Measurements from ENCODE around the gene LAMC2. TPM values are rescaled to one million over a fixed set of nuclear protein-coding genes. Genes with fewer than 3 reads are reported as not detected.
A peak's percentile ranks its signal among the peaks of the same experiment; 100 is the strongest.

LAMC2 gene
- total RNA-seq, 2 donors from 2014 or later = 1.7 to 2.9 TPM

DNA sequence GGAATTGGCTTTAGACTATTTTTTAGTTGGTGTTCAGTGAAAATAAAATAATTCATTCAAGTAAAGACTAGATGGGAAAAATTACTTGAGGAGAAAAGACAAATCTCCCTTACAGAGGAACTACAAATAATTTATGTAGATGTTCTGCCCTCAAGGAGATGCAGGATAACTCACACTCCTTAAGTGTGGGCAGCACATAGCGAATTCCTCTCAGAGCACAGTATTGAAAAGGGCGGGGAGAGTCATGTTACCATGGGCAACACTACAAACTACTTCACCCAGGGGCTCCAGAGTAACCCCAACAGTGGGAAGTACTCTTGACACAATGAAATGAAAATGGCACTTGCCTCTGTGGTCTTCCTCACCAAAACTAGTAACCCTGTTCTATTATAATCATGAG, 20.6 kb upstream of the LAMC2 start:
- DNase-seq (ENCODE audit: low spot score) = no peak
- intact Hi-C loops (cut with DNase I) = no loop called here

DNA sequence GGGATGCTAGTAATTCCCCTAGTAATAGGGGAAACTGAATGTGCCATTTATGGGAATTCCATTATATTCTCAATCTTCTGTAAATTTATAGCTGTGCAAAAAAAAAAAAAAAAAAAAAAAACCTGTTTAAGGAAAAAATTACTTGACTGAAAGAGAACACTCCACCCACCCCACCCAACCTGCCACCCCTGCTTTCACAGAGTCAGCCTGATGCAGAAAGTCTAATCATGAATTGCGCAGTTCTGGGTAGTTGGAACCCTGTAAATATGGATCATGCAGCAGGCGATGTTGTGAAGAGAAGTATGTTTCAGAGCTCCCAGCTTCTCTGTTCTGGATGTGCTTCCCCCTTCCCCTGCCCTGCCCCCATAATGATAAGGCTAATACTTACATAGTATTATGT, 19.6 kb upstream of the LAMC2 start:
- no peak for DNase-seq (ENCODE audit: low spot score)
- intact Hi-C loops (cut with DNase I) = no loop called here

DNA sequence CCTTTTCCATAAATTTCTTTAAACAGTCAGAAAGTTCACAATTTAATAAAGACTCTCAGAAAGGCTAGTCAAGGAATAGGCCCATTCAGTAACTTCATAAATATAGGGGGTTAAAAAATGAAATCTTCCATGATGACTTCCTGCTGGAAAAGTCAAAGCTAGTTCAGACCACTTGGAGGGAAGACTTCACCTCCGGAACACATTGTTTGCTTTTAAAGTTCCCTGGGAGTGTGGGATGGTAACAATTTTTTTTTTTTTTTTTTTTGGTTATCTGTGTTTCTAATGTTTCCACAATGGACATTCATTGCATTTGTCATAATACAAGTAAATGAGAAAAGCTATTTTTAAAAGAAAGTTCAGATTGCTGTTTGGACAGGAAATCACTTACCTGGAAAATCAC, 18.4 kb upstream of the LAMC2 start:
- intact Hi-C loops (cut with DNase I) = no loop called here
- no peak for DNase-seq (ENCODE audit: low spot score)

DNA sequence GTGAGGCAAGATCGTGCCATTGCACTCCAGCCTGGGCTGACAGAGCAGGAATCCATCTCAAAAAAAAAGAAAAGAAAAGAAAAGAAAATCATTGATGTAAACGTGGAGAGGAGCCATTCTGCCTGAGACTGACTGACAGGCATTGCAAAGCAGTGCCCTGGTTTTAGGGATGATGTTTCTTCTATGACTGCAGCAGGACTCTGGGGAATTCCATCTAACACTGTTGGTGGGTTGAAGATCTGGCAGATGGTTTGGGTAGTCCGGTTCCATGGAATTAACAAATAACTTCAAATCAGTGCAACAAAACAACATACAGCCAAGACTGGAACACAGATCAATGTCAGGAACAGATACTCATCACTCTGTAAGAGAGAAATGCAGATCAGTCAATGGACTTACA, 17.8 kb upstream of the LAMC2 start:
- DNase-seq (ENCODE audit: low spot score) = no peak

DNA sequence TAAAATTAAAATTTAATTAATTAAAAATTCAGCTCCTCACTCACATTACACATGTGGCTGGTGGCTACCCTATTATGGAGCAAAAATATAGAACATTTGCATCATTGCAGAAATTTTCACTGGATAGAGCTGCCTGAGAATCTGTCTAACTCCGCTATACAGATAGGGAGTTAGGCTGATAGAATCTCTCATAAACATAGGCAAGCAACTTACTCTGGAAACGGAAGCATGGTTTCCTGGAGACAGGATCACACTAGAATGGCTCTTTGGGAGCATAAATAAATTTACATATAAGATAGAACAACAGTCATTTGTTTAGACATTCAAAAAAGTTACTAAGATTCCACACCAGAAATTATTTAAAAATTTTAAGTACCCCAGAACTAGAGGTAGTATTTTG, 12.2 kb upstream of the LAMC2 start:
- intact Hi-C loops (cut with DNase I) = no loop called here
- DNase-seq (ENCODE audit: low spot score) = no peak

More for the DNA sequence above, 17.8 kb upstream of the LAMC2 start:
- intact Hi-C loops (cut with DNase I) = no loop called here

DNA sequence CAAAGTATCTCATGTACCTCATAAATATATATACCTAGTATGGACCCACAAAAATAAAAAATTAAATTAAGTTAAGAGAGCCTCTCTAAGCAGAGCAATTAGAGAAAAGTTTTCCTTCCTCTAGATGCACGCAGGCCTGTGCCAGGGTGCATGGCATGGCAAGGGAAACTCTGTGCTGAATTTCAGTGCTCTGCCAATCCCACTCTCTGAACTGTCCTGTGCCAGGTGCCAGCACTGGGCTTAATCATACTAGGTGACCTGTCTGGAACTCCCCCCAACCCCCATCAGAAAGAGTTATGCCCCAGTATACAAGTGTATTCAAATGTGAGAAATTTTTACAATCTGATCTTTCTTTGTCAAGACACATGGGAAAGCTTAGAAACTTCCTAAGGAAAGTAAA, 10.4 kb upstream of the LAMC2 start:
- no peak for DNase-seq (ENCODE audit: low spot score)
- intact Hi-C loops (cut with DNase I) = no loop called here

DNA sequence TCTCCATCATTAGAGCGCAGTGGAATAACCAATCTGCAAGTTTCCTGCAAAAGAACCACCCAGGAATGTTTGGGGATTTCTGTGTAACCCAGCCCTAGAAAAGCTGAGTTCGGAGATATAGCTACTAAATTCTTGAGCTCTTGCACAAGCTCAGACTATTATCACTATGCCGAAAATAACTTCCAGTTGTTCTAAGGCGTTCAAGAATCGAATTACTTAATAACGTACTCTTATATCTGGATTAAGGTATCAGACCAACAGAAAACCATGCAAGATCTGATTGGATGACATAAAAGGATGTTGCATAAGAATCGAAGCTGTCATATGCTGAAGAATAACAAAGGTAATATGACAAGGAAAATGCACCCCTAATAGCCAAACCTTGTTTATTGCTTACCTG, 7.5 kb upstream of the LAMC2 start:
- intact Hi-C loops (cut with DNase I) = no loop called here
- DNase-seq (ENCODE audit: low spot score) = no peak

DNA sequence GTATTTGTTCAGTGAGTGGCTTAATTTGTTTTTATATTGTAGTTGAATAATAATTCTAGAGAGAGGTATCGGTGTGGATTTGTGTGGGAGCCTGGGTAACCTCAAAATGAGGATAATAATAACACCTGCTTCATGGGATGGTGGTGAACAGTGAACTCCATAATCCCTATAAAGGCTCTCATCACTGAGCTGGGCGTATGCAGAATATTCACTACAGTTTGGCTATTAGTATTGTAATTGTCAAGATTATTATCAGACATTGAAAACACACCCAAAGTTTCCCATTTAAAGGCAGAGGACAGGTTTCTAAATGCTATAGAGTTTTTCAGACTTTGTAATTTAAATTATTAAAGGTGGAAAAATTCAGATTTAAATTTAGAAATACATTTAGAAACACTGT, 7.0 kb upstream of the LAMC2 start:
- DNase-seq (ENCODE audit: low spot score) = no peak
- intact Hi-C loops (cut with DNase I) = loop anchor here in 1 of 2 donors (1.0 kb wide), 1 partner anchor 25 kb away; no protein-coding TSS in a partner anchor

DNA sequence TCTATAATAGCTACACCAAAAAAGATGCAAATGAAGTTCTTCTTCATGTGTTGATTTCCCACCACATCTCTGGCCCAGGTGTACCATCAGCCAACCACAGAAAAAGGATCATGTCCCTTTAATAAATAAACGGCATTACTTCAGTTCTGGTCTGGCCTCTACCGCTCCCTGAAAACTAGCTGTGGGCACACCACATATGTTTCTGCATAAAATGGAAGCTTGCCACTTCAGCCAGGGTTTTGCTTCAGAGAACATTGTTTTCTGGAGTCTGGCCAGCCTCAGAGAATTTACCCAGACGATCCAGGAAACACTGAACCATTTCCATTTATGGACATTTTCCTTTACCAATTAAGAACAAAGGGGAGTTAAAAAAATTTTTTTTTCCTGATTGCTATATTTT, 5.8 kb upstream of the LAMC2 start:
- intact Hi-C loops (cut with DNase I) = no loop called here
- no peak for DNase-seq (ENCODE audit: low spot score)

DNA sequence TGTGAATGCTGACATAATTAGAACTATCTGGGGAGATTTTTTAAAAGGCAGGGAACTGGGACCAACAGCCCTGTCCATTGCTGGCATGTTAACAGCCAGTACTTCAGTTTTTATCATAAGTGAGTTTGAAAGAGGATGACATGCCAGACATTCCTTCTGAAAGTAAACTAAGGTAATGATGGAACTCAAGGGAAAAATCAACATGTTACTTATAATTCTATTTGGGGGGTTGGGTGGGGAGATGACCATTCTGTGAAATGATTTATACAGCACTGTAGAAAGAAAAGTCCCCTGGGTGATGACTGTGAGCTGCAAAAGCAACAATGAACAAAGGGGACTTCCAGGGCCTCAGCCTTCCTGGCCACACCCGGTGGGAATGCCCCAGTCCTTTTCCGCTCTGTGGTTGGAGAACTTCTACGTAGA, 5.4 kb upstream of the LAMC2 start:
- peak; percentile 86 for DNase-seq (ENCODE audit: low spot score)
- intact Hi-C loops (cut with DNase I) = no loop called here

DNA sequence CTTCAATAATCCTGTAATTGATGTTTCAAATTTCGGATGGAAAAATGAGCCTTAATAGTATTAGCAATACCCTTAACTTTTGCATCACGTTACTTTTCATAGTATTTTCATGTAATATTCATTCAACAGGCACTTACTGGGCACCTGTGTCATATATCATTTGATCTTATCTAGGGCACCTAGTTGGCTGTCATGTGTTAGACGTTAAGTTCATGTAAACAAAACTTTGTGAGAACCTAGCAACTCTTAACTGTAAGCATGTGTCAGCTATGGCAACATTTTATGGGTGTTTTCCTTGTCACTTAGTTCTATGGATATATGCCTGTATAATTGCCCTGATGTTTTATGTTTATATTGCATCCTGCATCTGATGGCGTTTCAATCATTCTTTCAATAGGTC, 777 bp downstream of the LAMC2 start:
- intact Hi-C loops (cut with DNase I) = no loop called here
- no peak for DNase-seq (ENCODE audit: low spot score)

DNA sequence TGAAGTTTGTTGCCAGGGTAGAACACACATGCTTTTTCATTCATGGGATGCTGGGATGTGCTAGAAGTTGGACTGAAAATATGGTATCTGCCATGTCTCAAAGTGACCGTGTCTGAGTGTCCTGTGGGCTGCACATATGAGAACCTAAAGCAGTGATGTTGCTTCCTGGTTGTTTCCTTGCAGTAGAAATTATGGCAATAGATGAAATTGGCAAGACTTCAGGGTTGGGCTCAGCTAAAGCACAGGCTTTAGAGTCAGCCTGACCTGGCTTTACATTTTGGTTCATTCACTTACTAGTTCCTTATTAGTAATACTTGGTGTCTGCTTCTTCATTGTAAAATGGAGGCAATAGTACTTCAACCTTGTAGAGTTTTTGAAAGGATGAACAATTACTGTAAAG, 2.2 kb downstream of the LAMC2 start:
- DNase-seq (ENCODE audit: low spot score) = no peak
- intact Hi-C loops (cut with DNase I) = no loop called here

DNA sequence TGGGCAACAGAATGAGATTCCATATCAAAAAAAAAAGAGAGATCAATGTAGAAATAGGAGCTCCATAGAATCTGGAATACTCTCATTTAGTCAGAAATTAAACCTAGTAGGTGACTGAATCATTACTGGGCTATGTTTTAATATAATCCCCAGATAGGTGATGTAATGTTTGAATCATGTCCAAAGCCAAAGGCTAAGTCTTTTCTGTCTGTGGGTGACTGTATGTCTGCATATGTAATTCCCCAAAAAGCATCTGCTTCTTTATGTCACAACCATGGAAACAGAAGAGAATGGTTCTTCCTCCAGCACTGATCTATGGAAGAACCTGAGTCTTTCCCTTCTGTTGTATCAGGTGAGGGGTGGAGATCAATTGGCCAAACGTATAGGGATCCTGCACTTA, 5.8 kb downstream of the LAMC2 start:
- no peak for DNase-seq (ENCODE audit: low spot score)
- intact Hi-C loops (cut with DNase I) = loop anchor here in 1 of 2 donors (2.0 kb wide), 1 partner anchor 75 kb away; no protein-coding TSS in a partner anchor

DNA sequence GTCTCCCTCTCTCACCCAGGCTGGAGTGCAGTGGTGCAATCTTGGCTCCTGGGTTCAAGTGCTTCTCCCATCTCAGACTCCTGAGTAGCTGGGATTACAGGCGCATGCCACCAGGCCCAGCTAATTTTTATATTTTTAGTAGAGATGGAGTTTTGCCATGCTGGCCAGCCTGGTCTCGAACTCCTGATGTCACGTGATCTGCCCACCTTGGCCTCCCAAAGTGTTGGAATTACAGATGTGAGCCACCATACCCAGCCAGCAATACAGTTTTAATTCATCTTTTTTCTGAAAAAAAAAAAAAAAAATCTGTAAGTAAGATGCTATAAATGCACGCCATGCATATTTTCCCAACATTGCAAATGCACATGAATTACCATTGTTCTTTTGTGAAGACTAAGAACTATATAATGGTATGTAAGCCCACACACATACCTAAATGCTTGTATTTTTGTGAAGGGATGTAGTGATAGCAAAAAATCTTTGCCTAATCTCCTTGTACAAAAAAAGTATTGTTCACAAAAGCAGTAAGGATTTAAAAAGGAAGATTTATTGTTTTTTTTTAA, 8.0 kb downstream of the LAMC2 start:
- intact Hi-C loops (cut with DNase I) = loop anchor here in 1 of 2 donors (2.0 kb wide), 1 partner anchor 73 kb away; no protein-coding TSS in a partner anchor
- DNase-seq (ENCODE audit: low spot score) = no peak

DNA sequence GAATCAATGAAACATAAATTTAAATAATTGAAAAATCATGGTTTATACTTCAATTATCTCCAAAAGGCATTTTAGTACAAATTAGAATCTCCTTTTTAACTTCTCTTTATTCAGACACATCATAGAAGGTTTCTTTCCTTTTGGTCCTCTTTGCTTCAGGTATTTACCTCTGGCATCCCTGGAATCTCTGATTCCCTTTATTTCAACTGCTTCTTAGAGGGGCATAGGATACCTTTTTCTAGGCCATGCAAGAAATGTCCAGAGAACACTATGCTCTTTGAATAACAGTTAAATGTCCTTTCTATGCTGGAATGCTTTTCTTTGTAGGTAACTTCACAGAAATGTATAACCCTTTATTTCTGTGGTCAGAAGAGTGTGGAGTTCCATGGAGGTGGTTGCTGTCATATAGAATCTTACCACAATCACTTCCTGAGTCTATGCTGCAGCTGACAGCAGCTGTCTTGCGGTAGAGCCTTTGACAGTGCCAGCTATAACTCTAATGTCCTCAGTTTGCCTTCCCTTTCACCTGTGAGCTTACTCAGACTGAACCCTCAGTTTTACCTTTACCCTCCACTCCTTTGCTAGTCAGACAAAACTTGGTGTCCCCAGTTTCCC, 8.6 kb downstream of the LAMC2 start:
- DNase-seq (ENCODE audit: low spot score) = no peak
- intact Hi-C loops (cut with DNase I) = no loop called here

DNA sequence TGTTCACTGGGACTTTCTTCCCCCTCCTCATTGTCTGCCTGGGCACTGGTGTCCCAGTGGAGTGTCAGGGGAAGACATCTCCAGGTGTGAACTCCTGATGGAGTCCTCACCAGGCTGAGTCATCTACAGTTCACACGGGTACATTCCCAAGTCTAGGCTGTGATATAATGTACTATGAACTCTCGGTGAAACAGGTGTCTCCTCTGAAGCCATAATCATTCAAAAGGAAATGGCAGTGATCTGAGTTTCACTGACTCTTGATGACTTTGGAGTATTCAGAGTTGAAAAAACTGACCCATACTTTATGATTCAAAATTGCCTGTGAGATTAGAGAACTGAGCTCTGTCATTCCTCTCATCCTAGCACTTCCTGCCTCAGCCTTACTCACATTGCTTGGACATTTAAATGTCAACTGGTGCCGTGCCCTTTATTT, 9.1 kb downstream of the LAMC2 start:
- intact Hi-C loops (cut with DNase I) = no loop called here

DNA sequence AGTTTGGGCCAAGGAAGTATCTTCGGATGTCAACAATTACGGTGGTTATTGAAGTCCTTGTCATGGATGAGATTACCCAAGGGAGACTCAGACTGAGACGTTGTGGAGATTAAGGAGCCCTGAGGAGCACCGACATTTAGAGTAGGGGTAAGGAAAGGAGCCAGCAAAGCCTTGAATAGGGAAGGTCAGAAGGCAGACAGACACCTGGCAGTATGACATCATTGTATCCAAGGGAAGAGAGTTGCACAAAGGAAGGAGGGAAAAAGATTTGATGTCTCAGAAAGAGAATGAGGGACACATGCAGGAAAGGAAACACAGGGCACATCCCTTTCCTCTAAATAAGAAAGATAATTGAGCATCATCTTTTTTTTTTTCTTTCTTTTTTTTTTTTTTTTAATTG, 11.7 kb downstream of the LAMC2 start:
- intact Hi-C loops (cut with DNase I) = no loop called here
- no peak for DNase-seq (ENCODE audit: low spot score)

More for the DNA sequence above, 9.1 kb downstream of the LAMC2 start:
- DNase-seq (ENCODE audit: low spot score) = no peak

DNA sequence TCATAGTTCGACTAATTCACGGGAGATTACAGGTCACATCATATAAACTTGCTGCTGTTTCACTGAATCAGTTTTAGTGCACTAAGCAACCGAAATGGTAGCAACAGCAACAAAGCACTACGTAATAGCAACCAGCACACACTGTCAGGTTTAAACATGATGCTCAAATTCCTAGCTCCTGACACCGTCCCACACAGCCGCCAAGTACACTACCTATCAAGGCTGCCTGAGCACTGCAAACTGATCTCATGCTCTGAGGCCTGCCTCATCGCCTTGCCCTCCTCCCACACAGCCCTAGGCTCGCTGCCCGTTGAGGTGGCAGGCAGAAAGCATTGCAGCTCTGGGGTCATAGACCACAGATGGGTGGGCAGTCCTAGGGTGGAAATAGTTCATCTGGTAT, 12.4 kb downstream of the LAMC2 start:
- no peak for DNase-seq (ENCODE audit: low spot score)

DNA sequence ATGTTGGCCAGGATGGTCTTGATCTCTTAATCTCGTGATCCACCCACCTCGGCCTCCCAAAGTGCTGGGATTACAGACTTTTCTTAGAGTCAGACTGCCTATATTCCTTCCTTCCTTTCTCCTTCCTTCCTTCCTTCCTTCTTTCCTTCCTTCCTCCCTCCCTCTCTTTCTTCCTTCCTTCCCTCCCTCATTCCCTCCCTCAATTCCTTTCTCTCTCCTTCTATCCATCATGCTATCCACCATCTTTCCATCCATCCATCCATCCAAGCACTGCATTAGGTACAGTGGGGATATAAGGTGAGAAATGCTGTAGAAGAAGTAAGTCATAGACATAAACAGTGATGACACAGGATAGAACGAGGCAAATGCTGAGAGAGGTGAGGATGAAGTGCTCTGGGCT, 13.2 kb downstream of the LAMC2 start:
- intact Hi-C loops (cut with DNase I) = no loop called here
- no peak for DNase-seq (ENCODE audit: low spot score)

More for the DNA sequence above, 12.4 kb downstream of the LAMC2 start:
- intact Hi-C loops (cut with DNase I) = no loop called here

DNA sequence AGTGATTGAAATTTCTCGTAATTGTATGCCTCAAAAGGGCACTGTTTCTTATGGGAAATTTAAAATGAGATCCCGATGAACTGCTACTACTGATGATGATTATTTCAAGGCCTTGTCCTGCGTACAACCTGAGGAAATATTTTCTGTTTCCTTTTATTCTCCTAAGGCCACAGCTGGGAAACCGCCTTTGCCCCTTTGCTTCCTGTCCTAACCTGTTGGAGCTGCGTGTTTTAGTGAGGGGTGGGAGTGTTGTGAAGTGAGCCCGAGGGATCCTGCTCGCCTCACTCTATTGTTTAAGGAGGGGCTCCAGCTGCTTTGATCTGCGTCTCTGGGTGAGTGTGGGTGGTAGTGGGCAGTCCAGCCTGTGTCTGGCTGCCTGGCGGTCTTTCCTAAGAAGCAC, 14.4 kb downstream of the LAMC2 start:
- intact Hi-C loops (cut with DNase I) = no loop called here
- DNase-seq (ENCODE audit: low spot score) = no peak

DNA sequence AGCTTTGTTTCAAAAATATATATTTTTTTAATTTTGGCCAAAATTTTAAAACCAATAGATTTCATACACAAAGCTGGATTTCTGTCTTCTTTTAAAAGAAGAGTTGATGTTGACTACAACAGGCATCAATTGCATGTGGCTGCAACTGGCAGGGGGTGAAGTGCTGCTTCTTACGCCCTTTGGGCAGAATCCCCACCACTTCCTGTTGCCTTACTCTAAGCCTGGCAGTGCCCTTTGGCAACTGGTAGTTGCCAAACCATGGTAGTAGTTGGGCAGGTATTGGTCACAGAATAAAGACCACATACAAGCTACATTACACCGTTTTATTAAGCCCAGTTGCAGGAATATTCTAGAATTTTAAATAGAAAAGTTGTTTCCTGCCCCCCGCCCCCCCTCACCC, 17.0 kb downstream of the LAMC2 start:
- no peak for DNase-seq (ENCODE audit: low spot score)
- intact Hi-C loops (cut with DNase I) = no loop called here
